GM19238 (cell line): ENCODE measurements around the gene SSTR4.
"Not testable (repeated sequence)": the region's sequence is repeated elsewhere in the genome, so short reads cannot be mapped to it uniquely, and the experiment has no call there.

ENCODE experiments used
- DNase-seq: peaks from one replicate; pipeline ENCODE4 v3.0.0; 2011; ENCODE audit warnings: low spot score; ENCODE audit not compliant: insufficient read length

Gene SSTR4

DNA sequence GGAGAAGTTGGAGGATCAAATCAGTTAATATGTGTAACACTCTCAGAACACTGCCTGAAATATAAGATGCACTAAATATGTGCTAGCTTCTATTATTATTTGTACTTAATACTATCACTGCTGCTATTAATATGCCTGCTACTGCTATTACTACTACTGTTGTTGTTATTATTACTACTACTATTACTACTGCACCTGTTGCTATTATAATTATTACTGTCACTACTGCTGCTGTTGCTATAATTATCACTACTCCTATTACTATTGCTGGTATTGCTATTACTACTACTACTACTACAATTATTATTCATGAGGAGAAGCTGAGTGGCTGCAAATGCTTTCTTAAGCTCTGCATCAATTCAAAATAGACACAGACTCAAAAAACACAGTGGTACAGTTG is 16.7 kb upstream of the SSTR4 start:
- DNase-seq, result no peak

DNA sequence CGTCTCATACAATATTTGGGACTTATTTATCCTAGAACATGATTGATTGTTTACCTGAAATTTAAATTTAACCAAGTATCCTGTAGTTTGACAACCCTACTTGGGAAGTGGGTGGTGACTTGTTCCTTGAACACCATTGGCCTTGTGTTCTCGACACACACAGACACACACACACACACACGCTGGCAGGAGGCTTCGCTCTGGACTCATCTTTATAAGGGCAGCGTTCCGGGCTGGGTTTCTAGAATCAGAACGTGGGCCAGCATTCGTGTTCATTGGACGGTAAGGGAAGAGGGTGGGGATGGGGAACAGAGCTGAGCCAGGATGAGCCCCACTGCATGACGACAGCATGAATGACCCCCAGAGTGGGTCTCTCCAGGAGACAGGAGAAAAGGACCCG is 16.2 kb upstream of the SSTR4 start:
- DNase-seq, result no peak

- no peak for DNase-seq
Observed at GRCh38 chr20:23019403-23019802, 15.7 kb upstream of the SSTR4 start.

DNA sequence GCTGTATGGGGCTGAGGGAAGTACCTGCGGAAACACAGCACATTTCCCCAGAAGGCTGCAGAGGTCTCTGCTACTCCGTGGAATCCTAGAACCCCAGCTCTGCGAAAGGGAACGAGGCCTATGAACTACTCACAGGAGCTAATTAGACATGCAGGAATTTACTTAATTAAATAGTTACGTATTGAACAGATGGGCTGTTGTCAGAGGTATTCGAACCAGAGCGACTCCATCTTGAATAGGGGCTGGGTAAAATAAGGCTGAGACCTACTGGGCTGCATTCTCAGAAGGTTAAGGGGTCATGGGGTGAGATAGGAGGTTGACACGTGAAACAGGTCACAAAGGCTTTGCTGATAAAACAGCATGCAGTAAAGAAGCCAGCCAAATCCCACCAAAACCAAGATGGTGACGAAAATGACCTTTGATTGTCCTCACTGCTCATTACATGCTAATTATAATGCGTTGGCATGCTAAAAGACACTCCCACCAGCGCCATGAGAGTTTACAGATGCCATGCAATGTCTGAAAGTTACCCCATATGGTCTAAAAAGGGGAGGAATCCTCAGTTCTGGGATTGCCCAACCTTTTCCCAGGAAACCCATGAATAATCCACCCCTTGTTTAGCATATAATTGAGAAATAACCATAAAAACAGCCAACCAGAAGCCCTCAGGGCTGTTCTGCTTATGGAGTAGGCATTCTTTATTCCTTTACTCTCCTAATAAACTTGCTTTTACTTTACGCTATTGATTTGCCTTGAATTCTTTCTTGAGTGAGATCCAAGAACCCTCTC is 14.7 kb upstream of the SSTR4 start:
- DNase-seq, result no peak

DNA sequence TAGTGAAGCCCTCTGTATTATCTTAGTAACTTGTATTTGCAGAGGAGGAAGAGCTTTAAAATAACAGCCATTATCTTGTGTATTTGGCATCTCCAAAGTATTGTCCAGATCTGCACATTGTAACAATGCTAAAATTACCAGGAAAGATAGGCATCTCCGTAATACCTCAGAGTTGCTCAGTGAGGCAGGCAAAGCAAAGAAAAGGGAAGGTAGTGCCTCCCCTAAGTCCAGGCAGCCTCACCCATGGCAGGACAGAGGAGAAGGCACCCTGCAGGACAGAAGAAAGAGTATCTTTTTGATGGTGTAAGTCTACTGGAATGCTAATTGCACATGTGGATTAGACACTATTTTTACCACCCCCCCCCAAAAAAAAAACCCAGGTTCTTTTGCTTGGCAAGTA is 13.6 kb upstream of the SSTR4 start:
- no peak for DNase-seq

DNA sequence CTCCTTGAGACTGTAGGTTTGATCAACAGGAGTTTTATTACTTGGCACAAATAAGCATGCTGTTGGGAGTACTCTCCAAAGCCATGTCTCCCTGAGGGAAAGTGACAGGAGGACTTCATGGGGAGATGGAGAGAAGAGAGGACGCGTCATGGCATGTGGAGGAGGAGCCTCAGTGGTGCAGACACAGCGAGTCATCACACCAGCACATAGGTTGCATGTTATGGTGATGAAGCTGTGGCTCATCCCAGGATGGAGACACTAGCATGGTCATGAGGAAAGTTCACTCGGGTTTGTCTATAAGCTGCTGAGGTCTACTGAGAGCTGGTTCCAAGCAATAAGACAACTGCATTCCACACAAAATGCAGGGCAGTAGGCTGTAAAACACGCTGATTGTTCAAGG is 13.2 kb upstream of the SSTR4 start:
- DNase-seq, result no peak

GRCh38 chr20:23022849-23023248 is 12.3 kb upstream of the SSTR4 start:
- no peak for DNase-seq

DNA sequence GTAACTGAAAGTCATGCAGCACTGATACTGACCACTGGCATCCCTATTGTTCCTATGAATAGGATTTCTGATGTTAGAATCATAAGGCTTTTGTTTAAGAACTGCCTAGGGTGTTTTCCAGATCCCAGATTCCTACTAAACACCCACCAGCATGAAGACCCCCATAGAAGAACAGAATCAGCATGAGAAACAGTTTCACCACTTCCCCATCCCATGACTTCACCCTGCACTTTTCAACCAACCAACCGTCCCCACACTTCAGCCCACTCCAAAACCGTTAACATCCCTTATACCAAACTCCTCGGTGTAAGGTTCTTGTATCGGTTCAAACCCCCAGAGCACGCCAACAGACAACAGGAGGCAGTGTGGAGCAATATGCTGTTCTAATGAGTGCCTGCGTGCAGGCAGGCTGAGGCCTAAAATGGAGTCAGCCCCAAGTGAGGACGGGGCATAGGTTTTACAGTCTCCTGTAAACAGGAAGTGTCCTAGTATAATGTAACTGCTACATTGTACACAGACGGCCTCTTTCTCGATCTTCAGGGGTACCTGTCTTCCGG is 11.4 kb upstream of the SSTR4 start:
- DNase-seq, result no peak

GRCh38 chr20:23024701-23025100 is 10.4 kb upstream of the SSTR4 start:
- no peak for DNase-seq

GRCh38 chr20:23025503-23025902 is 9.6 kb upstream of the SSTR4 start:
- not testable (repeated sequence) for DNase-seq

DNA sequence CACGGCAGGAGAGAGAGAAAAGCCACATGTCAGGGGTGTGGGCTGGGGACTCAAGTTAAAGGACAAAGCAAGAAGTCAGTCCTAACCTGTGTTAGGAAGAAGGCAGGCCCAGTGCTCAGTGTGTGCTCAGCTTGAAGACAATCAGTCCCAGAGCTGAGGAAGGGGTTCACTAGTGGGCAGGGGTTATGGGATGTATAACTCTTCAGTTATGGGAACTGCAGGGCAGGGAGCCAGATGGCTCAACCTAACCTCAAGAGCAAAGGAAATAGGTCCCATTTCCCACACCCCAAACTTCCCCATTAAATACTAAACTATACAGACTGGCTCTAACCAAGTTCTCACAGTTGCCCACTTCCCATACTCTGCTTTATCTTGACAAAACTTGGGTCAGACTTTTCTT is 7.4 kb upstream of the SSTR4 start:
- DNase-seq, result no peak

DNA sequence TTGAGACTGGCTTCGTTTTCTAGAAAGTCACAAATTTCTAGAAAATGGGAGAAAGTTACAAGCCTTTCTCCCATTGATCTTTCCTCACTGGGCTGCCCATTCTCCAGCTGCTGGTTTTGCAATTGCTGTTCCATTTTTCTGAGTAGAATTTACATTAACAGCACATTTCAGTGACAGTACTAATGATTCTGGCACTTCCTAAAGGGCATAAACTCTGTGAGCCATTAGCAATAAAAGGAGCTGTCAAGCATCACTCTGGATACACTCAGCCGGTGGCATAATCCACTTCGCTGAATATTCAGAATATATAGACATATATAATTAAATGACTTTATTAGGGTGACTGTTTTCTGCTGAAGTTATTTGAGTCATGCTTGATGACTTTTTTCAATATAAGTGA is 6.7 kb upstream of the SSTR4 start:
- no peak for DNase-seq

DNA sequence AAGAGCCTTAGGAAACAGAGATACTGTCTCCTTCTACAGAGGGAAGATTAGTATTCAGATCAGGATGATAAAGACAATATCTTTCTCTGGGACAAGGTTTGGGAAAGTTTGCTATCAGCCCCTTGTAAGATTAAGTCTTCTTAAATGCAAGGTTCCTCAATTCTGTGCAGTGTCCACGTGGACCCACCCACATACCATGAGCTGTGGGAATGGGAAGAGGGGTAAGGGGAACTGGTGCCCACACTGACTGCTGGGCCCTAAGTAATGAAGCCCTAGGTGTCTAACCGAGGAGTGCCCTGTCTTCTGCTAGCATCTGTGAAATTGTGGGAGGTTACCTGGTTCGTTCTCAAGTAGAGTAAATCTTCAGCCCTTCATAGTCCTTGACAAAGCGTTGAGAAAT is 5.8 kb upstream of the SSTR4 start:
- no peak for DNase-seq

- DNase-seq, result no peak
Observed at GRCh38 chr20:23031346-23031745, 3.8 kb upstream of the SSTR4 start.

DNA sequence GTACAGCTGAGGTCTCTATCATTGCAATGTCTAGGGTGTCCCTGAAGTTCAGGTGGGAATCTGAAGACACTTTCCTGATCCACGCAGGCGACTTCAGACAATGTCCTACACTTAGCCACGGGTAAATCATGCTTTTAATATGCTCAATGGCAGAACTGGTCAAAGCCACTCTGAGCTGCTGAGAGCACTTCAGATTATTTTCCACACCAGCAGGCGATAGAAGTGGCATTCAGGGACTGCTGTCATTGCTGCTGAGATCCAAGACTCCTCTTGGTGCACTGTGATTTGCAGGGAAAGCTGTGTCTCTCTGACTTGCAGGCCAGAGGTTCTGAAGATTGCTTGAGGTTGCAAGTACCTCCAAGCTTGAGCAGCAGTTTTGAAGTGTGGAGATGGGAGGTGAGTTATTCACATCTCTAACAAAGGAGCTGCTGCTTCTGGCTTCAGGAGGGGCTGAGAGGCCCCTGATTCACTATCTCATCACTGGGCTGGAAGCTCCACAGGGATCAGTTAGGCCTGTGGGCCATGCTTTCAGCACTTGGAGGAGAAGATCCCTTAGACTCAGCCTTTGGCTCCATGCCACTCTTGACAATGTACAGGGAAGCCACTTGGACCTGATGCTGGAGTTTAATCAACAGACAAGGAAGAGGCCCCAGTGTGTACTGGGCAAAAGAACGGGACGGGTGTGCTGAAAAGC is 2.9 kb upstream of the SSTR4 start:
- DNase-seq, result no peak

DNA sequence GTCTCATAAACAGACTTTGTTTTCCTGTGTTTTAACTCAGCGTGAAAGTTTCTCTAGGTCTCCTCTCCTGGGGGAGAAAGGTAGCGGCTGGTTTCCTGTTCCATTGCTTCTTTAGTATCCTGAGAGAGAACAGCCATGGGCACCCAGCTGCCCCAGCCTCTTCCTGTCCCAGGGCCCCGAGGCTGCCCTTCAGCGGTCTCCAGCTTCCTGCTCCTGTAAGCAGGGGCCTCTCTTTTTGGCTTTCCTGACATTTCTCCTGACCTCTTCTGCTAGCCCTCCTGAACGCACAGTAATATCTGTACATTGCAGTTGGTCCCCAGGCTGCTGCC is 2.4 kb upstream of the SSTR4 start:
- DNase-seq, result no peak

- DNase-seq, result no peak
Observed at GRCh38 chr20:23033918-23034317, 1.2 kb upstream of the SSTR4 start.

DNA sequence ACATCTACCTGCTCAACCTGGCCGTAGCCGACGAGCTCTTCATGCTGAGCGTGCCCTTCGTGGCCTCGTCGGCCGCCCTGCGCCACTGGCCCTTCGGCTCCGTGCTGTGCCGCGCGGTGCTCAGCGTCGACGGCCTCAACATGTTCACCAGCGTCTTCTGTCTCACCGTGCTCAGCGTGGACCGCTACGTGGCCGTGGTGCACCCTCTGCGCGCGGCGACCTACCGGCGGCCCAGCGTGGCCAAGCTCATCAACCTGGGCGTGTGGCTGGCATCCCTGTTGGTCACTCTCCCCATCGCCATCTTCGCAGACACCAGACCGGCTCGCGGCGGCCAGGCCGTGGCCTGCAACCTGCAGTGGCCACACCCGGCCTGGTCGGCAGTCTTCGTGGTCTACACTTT is 619 bp downstream of the SSTR4 start:
- DNase-seq, result no peak

- DNase-seq, result no peak
Observed at GRCh38 chr20:23036371-23036770, 1.3 kb downstream of the SSTR4 start.

GRCh38 chr20:23037017-23037481 is 1.9 kb downstream of the SSTR4 start:
- no peak for DNase-seq

DNA sequence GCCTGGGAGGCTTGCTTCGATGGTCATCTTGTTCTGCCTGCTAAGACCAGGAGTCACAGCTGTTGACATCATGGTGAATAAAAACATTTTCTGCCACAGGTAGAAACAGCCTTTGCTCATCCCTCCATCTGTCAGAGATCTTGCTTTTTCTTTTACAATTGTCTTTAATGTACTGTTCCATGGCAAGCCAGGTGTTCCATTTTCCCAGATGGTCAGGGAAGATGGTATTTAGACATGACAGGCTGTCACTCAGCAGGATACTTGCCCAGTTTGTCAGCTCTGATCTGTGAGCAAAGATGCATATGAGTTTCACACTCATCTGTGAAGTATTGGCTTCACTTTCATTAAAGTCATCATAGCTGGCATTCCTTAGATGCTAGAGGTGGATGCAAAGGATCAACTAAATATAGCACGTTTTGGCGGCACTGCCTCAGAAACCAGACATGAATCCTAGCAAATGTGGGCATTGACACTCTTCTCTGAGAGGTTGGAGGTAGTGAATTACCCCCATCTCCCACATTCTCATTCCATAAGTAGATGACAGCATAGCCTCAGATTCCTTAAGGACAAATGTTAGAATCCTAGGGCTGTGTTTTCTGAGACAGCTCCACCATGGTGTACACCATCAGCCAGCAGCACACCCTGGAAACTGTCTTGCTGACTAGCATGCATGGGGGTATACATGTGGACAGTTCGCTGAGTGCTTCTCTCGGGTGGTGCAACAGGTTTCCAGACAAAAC is 4.2 kb downstream of the SSTR4 start:
- DNase-seq, result no peak

DNA sequence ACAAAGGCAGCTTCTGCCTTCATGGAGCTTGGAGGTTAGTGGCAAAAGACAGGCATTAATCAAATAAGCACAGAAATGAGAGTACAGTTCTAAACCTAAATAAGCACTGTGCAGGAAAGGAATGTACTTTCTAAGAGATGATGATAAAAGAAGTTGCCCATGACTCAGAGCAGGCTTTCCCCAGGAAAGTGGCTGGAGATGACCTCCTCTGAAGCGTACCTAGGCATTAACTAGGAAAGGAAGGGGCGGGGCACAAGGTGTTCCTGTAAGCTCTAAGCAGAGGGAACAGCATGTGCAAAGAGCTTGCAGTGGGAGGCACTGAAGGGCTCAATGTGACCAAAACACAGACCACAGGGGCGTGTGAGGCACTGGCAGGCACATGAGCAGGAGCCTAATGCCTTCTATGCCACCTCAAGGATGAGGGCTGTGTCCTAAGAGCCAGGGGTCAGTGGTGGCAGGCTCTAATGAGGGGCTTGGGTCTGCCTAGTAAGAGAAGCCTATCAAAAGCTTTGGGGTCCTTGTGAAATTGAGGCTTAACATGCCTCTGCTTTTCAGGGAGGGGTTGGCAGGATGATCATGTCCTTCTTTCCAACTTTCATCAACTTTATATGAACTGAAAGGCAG is 4.9 kb downstream of the SSTR4 start:
- no peak for DNase-seq
